Stimulated activated CD8-positive, alpha-beta memory T cell treated with anti-CD3 and anti-CD28 coated beads, Interleukin-15, amount 100 ng/mL, for 48 hours (primary cell): ENCODE measurements around the gene LGSN.
"Not testable (repeated sequence)": the region's sequence is repeated elsewhere in the genome, so short reads cannot be mapped to it uniquely, and the experiment has no call there.

ENCODE experiments used
- DNase-seq, 2 donors: peaks; one replicate each; pipeline ENCODE4 v3.0.0-alpha.2; 2020; ENCODE audit warnings: low read depth in 2 of 2

LGSN gene, protein sequence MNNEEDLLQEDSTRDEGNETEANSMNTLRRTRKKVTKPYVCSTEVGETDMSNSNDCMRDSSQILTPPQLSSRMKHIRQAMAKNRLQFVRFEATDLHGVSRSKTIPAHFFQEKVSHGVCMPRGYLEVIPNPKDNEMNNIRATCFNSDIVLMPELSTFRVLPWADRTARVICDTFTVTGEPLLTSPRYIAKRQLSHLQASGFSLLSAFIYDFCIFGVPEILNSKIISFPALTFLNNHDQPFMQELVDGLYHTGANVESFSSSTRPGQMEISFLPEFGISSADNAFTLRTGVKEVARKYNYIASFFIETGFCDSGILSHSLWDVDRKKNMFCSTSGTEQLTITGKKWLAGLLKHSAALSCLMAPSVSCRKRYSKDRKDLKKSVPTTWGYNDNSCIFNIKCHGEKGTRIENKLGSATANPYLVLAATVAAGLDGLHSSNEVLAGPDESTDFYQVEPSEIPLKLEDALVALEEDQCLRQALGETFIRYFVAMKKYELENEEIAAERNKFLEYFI

GRCh38 chr6:63319939-63320338 lies at the start of gene LGSN:
Gene LGSN, minus strand, starts transcription at chr6:63319983. Its CDS starts 40 bp downstream, at chr6:63319943.
- no peak for DNase-seq

GRCh38 chr6:63368347-63368746 lies 48.6 kb upstream of the LGSN start:
- DNase-seq, result no peak

DNA sequence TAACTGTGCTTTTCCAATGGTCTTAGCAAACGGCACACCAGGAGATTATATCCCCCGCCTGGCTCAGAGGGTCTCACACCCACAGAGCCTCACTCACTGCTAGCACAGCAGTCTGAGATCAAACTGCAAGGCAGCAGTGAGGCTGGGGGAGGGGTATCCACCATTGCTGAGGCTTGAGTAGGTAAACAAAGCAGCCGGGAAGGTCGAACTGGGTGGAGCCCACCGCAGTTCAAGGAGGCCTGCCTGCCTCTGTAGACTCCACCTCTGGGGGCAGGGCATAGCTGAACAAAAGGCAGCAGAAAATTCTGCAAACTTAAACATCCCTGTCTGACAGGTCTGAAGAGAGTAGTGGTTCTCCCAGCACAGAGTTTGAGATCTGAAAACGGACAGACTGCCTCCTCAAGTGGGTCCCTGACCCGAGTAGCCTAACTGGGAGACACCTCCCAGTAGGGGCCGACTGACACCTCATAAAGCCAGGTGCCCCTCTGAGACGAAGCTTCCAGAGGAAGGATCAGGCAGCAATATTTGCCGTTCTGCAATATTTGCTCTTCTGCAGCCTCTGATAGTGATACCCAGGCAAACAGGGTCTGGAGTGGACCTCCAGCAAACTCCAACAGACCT lies 42.8 kb upstream of the LGSN start:
- DNase-seq, result not testable (repeated sequence)

DNA sequence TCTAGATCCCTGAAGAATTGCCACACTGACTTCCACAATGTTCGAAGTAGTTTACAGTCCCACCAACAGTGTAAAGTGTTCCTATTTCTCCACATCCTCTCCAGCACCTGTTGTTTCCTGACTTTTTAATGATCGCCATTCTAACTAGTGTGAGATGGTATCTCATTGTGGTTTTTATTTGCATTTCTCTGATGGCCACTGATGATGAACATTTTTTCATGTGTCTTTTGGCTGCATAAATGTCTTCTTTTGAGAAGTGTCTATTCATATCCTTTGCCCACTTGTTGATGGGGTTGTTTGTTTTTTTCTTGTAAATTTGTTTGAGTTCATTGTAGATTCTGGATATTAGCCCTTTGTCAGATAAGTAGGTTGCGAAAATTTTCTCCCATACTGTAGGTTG lies 37.6 kb upstream of the LGSN start:
- not testable (repeated sequence) for DNase-seq

DNA sequence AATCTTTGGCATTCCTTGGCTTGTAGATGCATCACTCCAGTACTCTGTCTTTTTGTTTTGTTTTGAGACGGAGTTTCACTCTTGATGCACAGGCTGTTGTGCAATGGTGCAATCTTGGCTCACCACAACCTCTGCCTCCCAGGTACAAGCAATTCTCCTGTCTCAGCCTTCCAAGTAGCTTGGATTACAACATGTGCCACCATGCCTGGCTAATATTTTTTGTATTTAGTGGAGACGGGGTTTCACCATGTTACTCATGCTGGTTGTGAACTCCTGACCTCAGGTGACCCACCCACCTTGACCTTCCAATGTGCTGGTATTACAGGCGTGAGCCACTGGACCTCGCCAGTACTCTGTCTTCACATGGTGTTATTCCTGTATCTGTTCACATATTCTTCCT lies 35.8 kb upstream of the LGSN start:
- DNase-seq, result no peak

DNA sequence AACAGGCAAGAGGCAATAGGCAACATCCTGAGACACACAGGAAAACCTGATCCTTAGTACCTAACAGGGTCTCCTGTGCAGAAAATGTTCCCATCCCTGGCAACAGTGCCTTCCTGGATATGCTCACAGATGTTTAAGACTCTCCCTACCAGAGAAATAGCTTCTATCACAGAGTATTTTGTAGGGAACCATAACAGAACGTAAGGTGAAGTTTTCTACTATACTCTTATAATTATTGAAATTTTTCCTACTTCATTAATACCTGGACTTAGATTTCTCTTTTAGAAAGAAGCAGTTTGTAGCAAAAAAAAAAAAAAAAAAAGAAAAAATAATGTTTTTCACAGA lies 33.5 kb upstream of the LGSN start:
- DNase-seq, result no peak

DNA sequence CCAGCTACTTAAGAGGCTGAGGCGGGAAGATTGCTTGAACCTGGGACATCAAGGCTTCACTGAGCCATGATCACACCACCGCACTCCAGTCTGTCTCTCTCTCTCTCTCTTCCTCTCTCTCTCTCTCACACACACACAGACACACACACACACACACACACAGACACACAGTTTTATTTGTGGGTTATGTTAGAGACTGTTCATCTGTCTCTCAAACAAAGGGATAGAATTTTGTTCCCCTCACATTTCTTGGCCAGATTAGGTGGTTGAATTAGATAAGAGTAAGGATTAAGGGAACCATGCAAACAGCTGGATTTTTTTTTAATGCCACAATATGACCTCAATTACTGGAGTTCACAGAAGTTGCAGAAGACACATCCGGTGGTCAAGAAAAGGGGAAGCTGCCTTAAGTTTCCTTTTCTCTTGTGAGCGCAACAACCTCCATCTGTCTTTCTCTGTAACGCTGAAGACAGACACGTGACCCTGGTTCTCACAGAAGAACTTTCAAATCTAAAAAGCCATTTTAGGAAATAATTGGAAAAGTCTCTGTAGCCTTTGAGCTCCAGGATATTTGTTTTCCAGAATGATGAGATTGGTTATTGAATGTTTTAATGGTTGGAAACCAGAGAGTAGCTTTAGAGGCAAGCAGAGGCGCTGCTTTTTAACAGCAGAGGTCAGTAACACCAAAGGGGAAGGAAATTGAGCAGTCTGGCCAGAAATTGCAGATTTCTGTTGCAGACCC lies 32.9 kb upstream of the LGSN start:
- DNase-seq, result no peak

DNA sequence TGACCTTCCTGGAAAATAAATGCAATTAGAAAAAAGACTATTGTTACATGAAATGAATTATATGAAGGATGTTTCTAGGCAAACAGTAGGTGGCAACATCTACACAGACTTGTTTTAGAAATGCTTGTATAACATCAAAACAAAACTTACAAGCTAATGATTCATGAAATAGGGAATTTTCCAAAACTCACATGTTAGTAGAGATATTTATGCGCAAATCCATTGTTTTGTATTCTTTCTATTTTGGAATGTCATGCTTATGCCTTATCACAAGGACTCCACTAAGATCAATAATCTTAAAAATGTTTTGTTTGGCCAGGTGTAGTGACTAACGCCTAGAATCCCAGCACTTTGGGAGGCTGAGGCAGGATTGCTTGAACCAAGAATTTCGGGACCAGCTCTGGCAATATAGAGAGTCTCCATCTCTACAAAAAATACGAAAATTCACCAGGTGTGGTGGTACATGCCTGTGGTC lies 32.3 kb upstream of the LGSN start:
- no peak for DNase-seq

DNA sequence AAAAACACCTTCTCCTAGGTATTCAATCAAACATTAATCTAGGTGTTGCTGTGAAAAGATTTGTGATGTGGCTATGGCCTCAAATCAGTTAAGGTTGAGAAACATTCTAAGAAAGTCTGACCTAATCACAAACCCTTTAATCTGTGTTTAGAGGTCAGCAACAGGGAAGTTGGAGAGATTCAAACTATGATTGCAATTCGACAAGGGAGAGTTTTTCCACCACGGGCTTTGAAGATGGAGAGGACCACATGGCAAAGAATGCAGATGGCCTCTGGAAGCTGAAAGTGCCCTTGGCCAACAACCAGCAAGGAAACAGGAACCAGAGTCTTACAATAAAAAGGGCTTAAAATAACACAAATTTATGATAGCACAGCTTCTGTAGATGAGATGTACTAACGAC lies 29.6 kb upstream of the LGSN start:
- no peak for DNase-seq

- no peak for DNase-seq
Observed at GRCh38 chr6:63348836-63349235, 29.1 kb upstream of the LGSN start.

DNA sequence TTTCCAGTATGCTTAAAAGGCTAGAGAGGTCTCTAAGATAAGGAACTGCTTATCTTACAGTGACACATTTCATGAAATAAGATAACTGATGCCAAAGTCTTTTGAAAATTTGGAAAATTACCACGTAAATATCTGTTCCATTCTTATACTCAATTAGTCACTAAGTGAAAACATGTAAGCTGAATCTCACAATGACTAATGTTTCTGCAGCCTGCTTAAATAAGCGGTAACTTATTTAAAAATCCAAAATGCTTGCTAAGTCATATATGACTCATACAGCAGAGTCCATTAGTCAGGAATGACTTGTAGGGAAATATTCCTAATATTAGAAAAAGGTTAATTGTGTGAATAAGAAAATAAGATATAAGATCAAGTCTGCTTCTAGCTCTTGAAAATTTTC lies 27.8 kb upstream of the LGSN start:
- DNase-seq, result no peak

DNA sequence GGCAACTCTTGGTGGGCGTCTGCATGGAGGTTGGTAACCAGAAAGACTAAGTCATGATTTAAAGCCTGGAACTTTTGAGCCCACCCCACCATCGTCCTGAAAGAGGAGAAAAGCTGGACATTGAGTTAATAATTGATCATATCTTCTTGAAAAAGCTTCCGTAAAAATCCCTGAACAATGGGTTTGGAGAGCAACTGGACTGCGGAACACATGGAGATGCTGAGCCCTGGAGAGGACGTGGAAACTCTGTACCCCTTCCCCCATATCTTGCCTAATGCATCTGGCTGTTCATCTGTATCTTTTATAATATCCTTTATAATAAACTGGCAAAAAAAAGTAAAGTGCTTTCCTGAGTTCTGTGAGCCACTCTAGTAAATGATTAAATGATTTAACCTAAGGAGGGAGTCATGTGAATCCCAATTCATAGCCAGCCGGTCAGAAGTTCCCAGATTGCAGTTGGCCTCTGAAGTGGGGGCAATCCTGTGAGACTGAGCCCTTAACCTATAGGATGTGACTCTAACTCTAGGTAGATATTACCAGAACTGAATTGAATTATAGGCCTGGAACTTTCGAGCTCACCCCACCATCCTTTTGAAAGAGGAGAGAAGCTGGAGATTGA lies 26.5 kb upstream of the LGSN start:
- DNase-seq, result no peak

- DNase-seq, result no peak
Observed at GRCh38 chr6:63340351-63340750, 20.6 kb upstream of the LGSN start.

- not testable (repeated sequence) for DNase-seq
Observed at GRCh38 chr6:63334652-63335051, 14.9 kb upstream of the LGSN start.

- no peak for DNase-seq
Observed at GRCh38 chr6:63333440-63333839, 13.7 kb upstream of the LGSN start.

DNA sequence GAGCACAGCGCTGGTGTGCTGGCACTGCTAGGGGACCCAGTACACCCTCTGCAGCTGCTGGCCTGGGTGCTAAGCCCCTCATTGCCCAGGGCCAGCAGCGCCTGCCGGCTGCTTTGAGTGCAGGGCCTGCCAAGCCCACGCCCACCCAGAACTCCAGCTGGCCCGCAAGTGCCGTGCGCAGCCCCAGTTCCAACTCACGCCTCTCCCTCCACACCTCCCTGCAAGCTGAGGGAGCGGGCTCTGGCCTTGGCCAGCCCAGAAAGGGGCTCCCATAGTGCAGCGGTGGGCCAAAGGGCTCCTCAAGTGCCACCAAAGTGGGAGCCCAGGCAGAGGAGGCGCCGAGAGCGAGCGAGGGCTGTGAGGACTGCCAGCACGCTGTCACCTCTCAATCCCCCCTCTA lies 6.8 kb upstream of the LGSN start:
- DNase-seq, result not testable (repeated sequence)

DNA sequence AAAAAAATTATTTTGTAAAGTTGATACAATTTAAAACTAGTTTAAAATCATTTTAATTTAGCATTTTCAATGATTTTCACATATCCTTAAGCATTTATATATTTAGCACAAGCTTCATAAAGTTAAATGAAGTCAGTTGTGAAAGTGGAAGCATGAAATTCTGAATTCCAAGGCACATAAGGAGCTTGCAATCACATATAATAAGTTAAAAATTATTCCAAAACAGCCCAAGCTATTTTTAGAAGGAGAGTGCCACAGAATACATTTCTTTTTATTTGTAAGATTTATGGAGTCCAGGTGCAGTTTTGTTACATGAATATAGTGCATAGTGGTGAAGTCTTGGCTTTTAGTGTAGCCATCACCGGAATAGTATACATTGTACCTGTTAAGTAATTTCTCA lies 3.2 kb upstream of the LGSN start:
- no peak for DNase-seq

GRCh38 chr6:63321821-63322220 lies 2.0 kb upstream of the LGSN start:
- DNase-seq, result no peak

GRCh38 chr6:63317641-63318040 lies 2.1 kb downstream of the LGSN start:
- DNase-seq, result no peak

DNA sequence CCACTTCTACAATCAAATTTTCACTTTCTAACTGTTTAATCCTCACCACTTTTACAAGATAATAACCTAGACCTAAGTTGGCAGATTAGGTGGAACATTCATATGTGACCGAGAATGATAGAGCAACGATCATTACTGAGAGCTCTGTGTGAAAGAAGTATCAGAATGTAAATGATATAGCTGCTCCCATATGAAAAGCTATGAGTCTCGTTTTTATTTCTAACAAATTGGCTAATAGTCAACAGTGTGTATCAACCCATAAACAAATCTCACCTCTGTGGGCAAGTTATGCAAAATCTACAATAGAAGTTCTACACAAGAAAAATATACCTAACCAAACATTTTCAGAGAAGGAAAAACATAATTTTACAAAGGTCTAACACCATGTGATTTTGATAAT lies 3.7 kb downstream of the LGSN start:
- DNase-seq, result no peak

- no peak for DNase-seq
Observed at GRCh38 chr6:63313111-63313510, 6.7 kb downstream of the LGSN start.

GRCh38 chr6:63307581-63308246 lies 12.1 kb downstream of the LGSN start:
- DNase-seq, result no peak
